Retina (tissue), 1 donor: Measurements from ENCODE around the gene HSPA6.
"Not testable (repeated sequence)": the region's sequence is repeated elsewhere in the genome, so short reads cannot be mapped to it uniquely, and the experiment has no call there.

Experiments used
- DNase-seq: peaks from one replicate; pipeline ENCODE4 v3.0.0-alpha.2; 2016

HSPA6 gene

GRCh38 chr1:161523817-161524741 is at the start of gene HSPA6:
TSS of gene HSPA6 (plus strand) at chr1:161524540. CDS start at chr1:161524659, 119 bp downstream.
- peak; percentile 94 for DNase-seq

GRCh38 chr1:161477711-161478110 is 46.6 kb upstream of the HSPA6 start:
- not testable (repeated sequence) for DNase-seq

GRCh38 chr1:161478985-161479384 is 45.4 kb upstream of the HSPA6 start:
- DNase-seq, result no peak

GRCh38 chr1:161480381-161481035 is 43.8 kb upstream of the HSPA6 start:
- DNase-seq, result no peak

- no peak for DNase-seq
Observed at GRCh38 chr1:161481624-161482392, 42.5 kb upstream of the HSPA6 start.

- DNase-seq, result no peak
Observed at GRCh38 chr1:161482610-161483009, 41.7 kb upstream of the HSPA6 start.

GRCh38 chr1:161483361-161483760 is 41.0 kb upstream of the HSPA6 start:
- no peak for DNase-seq

- DNase-seq, result no peak
Observed at GRCh38 chr1:161484613-161485012, 39.7 kb upstream of the HSPA6 start.

- DNase-seq, result peak; percentile 54
Observed at GRCh38 chr1:161486806-161487741, 37.3 kb upstream of the HSPA6 start.

- no peak for DNase-seq
Observed at GRCh38 chr1:161491472-161491871, 32.9 kb upstream of the HSPA6 start.

GRCh38 chr1:161492827-161493226 is 31.5 kb upstream of the HSPA6 start:
- DNase-seq, result no peak

- DNase-seq, result no peak
Observed at GRCh38 chr1:161494091-161494735, 30.1 kb upstream of the HSPA6 start.

- DNase-seq, result no peak
Observed at GRCh38 chr1:161495490-161495889, 28.9 kb upstream of the HSPA6 start.

- no peak for DNase-seq
Observed at GRCh38 chr1:161497961-161498360, 26.4 kb upstream of the HSPA6 start.

GRCh38 chr1:161498646-161499045 is 25.7 kb upstream of the HSPA6 start:
- DNase-seq, result no peak

GRCh38 chr1:161499099-161500039 is 25.0 kb upstream of the HSPA6 start:
- DNase-seq, result no peak

GRCh38 chr1:161501234-161501633 is 23.1 kb upstream of the HSPA6 start:
- DNase-seq, result no peak

- no peak for DNase-seq
Observed at GRCh38 chr1:161502181-161502580, 22.2 kb upstream of the HSPA6 start.

- DNase-seq, result no peak
Observed at GRCh38 chr1:161502641-161503393, 21.5 kb upstream of the HSPA6 start.

- no peak for DNase-seq
Observed at GRCh38 chr1:161503394-161503748, 21.0 kb upstream of the HSPA6 start.
